SH-SY5Y (cell line): ENCODE data around the gene ZNF512.

ENCODE experiments used
- GATA2 ChIP-seq: IDR thresholded peaks from 2 replicates; pipeline ENCODE4 v1.6.1; 2011; ENCODE audit warnings: mild to moderate bottlenecking, low read depth, low read length
- GATA3 ChIP-seq: IDR thresholded peaks from 2 replicates; pipeline ENCODE4 v1.6.1; 2011; ENCODE audit warnings: low read depth, mild to moderate bottlenecking, low read length, moderate library complexity

GRCh38 chr2:27544143-27544821, 38.6 kb upstream of the ZNF512 start:
- TF ChIP-seq GATA2 = no peak
- TF ChIP-seq GATA3 = no peak
